Duodenal mucosa (tissue), 2 donors: ENCODE data around the gene CNPY4.

Experiments
- H3K27ac ChIP-seq: one replicate; pipeline ENCODE4 v1.7.0; 2013; ENCODE audit warnings: low read depth, low read length
- H3K27me3 ChIP-seq, 2 donors: one replicate each; pipeline ENCODE4 v1.7.0; 2013; ENCODE audit warnings: low read length in 2 of 2, control low read depth in 1 of 2; ENCODE audit not compliant: insufficient read depth in 2 of 2, control insufficient read depth in 1 of 2
- H3K36me3 ChIP-seq, 2 donors: one replicate each; pipeline ENCODE4 v1.7.0; 2013; ENCODE audit warnings: low read length in 2 of 2, control low read depth in 1 of 2; ENCODE audit not compliant: insufficient read depth in 2 of 2, control insufficient read depth in 1 of 2
- H3K4me1 ChIP-seq, 2 donors: one replicate each; pipeline ENCODE4 v1.7.0; 2013; ENCODE audit warnings: low read length in 2 of 2, control low read depth in 1 of 2; ENCODE audit not compliant: insufficient read depth in 2 of 2, control insufficient read depth in 1 of 2
- H3K4me3 ChIP-seq, 2 donors: one replicate each; pipeline ENCODE4 v1.7.0; 2013; ENCODE audit warnings: low read length in 2 of 2, low read depth in 1 of 2
- H3K9ac ChIP-seq, 2 donors: one replicate each; pipeline ENCODE4 v1.7.0; 2013; ENCODE audit warnings: low read length in 2 of 2, low read depth in 1 of 2
- H3K9me3 ChIP-seq, 2 donors: one replicate each; pipeline ENCODE4 v1.7.0; 2013; ENCODE audit warnings: low read length in 2 of 2, control low read depth in 1 of 2; ENCODE audit not compliant: control insufficient read depth in 1 of 2

The CNPY4 gene

DNA sequence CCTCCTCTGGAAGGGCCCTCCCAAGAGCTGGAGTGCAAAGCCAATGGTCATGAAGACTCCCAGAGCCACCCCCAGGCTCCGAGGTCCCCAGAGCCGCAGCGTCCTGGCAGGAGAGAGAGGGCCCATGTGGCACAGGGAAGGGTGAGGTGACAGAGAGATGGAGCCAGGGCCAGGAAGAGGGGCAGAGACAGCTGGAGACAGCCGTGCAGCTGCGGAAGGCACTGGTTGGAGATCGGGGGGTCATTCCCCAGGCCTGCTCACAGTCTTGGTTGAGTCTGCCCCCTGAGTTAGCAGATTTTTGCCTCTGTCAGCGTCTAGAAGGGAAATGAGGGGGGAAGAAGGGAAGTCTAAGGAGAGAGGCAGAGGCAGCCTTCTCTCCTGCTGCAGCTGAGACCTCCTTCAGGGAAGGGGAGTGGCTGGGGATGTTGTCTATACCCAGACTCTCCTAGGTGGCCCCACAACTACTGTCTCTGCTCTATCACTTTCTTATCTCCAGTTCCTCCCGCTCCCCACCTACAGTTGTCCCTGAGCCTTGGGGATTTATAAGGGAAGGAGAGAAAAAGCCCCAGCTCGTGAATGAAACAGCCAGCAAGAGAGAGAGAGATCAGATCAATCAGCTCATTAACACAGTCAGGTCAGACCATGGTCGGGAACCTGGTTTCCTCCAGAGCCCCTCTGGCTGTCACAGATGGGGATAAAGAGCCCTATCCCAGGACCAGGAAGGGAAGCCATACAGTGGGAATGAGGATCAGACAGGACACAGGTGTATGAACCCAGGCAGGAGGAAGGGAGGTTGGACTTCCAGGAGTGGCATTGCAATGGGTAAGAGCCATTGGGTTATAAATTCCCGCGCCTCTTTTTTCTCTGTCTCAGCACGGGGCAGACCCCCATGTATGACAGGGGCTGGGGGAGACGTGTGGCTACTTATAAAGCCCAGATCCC, 47.8 kb downstream of the CNPY4 start:
- Histone ChIP-seq H3K27me3 (peaks cover 3 to 13% of the 10 kb centered on the region in 2 donors), H3K4me1 (peaks cover 24 to 36% of the 10 kb centered on the region in 2 donors), H3K27ac (no peak overlapping the region), H3K9me3 (no peaks in the 10 kb centered on the region), H3K9ac (peak overlapping the region in 1 of 2 donors; percentile 64), H3K36me3 (no peaks in the 10 kb centered on the region), H3K4me3 (peak overlapping the region; percentile 77 to 80)

DNA sequence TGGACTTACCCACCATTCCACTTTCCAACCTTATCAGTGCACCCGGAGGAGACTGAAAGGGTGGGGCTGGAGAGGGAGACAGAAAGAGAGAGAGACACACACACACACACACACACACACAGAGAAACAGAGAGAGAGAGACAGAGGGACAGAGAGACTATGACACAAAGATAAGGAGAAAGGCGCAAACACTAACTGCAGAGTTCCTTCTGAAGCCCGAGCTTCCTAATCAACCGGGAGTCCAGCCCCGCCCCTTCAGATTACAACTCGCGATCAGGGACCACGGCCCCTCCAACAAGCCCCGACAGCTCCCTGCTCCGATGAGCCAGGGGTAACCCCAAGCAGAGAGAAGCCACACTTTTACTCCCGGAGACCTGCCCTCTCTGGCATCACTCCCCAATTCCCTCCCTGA, 48.5 kb downstream of the CNPY4 start:
- H3K9me3 ChIP-seq = no peaks in the 10 kb centered on the region
- peaks cover 3 to 13% of the 10 kb centered on the region in 2 donors for H3K27me3 ChIP-seq
- H3K9ac ChIP-seq = peak overlapping the region; percentile 64
- H3K4me3 ChIP-seq = peak overlapping the region; percentile 77 to 80
- no peaks in the 10 kb centered on the region for H3K36me3 ChIP-seq
- H3K4me1 ChIP-seq = peaks cover 22 to 34% of the 10 kb centered on the region in 2 donors
- H3K27ac ChIP-seq = no peak overlapping the region

DNA sequence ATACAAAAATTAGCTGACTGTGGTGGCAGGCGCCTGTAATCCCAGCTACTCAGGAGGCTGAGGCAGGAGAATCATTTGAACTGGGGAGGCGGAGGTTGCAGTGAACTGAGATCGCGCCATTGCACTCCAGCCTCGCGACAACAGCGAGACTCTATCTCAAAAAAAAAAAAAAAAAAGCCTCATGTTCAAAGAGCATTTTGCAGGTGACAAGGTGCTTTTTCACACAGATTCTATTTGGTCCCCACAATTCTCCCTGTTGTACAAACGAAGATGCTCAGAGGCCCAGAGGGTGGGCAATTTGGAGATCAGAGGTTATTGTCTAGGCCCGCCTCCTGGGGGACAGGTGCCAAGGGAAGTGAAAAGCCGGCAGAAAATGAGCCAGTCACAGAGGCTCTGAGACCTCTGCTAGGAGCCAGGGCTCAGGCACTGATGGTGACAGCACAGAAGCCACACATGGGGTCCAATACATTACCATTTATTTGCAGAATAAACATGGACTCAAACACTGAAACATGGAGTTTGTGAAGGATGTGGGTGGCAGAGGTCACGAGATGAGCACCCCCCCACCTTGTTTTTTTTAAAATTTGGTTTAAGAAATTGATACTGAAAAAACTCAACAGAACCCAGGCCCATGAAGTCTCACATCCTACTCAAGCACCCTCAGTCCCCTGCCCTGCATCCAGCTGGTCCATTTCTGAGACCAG, 49.9 kb downstream of the CNPY4 start:
- no peaks in the 10 kb centered on the region for H3K9me3 ChIP-seq
- no peaks in the 10 kb centered on the region for H3K36me3 ChIP-seq
- H3K4me3 ChIP-seq = no peak overlapping the region
- no peak overlapping the region for H3K27ac ChIP-seq
- no peak overlapping the region for H3K9ac ChIP-seq
- H3K27me3 ChIP-seq = peaks cover 3 to 13% of the 10 kb centered on the region in 2 donors
- peaks cover 19 to 28% of the 10 kb centered on the region in 2 donors for H3K4me1 ChIP-seq

DNA sequence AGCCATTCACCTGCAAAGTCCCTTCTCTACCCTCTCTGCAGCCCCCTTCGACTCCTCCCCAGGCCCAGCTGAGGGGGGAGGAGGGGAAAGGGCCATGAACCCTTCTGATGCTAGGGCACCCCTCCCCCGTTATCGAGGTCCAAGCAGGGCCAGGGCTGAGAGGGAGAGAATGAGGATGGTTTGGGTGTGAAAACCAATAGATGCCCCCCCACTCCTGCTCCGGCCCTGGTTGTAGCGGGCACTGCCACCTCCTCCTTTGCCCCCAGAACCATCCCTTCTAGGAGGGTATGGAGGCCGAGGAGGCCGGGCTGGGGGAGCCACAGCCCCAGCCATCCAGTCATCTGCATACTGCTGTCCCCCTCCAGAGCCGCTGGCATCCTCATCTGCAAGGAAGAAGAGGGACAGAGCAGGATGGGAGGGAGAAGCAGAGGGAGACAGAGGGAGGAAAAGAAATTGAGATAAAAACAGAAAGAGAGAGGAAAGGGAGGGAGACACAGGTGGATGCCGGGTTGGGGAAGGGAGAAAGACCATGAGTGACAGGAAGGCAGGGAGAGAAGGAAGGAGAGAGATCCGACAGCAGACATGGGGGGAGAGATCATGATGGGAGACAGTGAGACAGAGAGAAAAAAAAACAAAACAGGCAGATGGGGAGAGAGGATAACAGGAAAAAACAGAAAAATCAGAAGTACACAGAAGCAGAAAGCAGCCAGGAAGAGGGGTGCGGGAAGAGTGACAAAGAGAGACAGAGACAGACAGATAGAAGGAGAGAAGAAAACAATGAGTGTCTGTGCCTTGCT, 50.9 kb downstream of the CNPY4 start:
- Histone ChIP-seq H3K4me3 (no peak overlapping the region), H3K36me3 (no peaks in the 10 kb centered on the region), H3K9ac (no peak overlapping the region), H3K27me3 (peaks cover 3 to 13% of the 10 kb centered on the region in 2 donors), H3K9me3 (no peaks in the 10 kb centered on the region), H3K27ac (no peak overlapping the region), H3K4me1 (peaks cover 19 to 28% of the 10 kb centered on the region in 2 donors)

DNA sequence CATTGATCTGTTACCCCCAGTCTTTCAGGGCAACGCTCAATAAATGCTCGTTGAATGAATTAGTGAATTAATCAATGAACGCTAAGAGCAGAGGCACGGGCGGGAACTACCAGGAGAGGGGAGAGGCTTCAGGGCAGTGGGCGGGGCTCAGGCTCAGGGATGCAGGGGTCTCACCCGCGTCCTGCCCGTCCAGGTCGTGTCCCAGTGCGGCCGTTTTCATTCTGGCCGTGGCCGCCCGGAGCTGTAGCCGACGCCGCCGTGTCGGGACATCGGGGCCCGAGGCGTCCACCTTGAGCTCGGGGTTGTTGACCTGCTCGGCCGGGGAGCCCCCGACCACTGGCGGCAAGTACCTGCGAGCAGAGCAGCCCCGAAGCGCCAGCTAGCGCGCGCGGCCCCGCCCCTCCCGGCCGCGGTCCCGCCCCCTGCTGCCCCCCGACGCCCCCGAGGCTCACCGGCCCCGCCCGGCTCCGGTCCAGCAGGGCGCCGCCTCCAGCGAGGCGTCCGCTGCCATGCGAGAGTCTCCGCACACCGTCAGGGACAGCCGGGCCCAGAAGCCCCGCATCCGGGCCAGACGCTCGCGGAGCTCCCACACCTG, 51.8 kb downstream of the CNPY4 start:
- H3K4me3 ChIP-seq = peak overlapping the region in 1 of 2 donors; percentile 28
- H3K9ac ChIP-seq = no peak overlapping the region
- H3K27ac ChIP-seq = no peak overlapping the region

DNA sequence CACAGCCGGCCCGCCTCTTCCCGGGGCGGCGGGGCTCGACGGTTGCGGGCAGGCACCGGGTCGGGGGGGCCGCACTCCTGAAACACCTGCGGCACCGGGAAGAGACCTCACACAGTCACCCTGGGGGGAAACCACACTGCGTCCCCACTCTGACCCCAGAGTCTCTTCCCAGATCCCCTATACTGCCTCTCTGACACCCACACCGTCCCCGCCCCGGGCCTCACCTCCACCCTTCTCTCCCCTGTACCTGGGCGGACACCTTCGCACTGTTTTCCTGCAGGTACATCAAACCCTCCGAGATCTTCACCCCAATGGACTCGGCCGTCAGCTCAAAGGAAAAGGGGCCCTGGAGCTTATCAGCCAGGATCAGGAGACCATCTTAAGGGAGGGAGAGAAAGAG, 52.4 kb downstream of the CNPY4 start:
- Histone ChIP-seq H3K4me1 (peaks cover 19 to 28% of the 10 kb centered on the region in 2 donors), H3K9ac (no peak overlapping the region), H3K27me3 (peaks cover 3 to 17% of the 10 kb centered on the region in 2 donors), H3K27ac (no peak overlapping the region), H3K9me3 (no peaks in the 10 kb centered on the region), H3K4me3 (peak overlapping the region in 1 of 2 donors; percentile 21), H3K36me3 (no peaks in the 10 kb centered on the region)

More for the DNA sequence above, 51.8 kb downstream of the CNPY4 start:
- H3K36me3 ChIP-seq = no peaks in the 10 kb centered on the region
- H3K27me3 ChIP-seq = peaks cover 3 to 13% of the 10 kb centered on the region in 2 donors
- H3K9me3 ChIP-seq = no peaks in the 10 kb centered on the region
- peaks cover 19 to 28% of the 10 kb centered on the region in 2 donors for H3K4me1 ChIP-seq

DNA sequence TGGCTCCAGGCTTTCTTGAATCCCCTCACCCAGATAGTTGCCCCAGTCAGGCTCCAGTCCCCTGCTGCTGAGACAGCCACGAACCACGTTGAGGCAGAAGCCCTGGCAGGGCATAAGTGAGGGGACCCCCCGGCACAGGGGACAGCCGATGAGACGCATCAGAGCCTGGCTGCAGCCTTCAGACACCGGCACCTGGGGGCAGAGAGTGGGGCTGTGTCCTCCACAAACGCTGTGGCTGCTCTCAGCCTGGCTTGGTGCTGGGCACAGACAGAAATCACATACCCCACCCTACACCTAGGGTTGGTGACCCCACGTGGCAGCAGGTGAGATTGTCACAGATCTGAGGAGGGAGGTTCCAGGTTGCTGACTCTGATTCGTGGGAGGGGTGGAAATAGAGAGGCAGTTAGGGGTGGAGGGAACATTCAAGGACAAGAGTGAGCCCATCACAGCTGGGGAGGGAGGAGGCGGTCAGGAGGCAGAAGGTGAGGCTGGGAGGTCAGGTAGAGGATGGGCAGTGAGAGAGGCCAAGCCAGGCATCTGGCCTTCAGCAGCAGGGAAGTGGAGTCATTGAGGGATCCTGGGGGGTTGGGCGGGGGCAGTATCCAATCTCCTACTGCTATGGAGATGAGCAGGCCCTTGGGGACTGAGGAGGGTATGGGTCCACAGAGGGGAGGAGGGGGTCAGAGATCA, 54.5 kb downstream of the CNPY4 start:
- peaks cover 0 to 14% of the 10 kb centered on the region in 2 donors for H3K4me1 ChIP-seq
- no peaks in the 10 kb centered on the region for H3K36me3 ChIP-seq
- no peaks in the 10 kb centered on the region for H3K9me3 ChIP-seq
- no peak overlapping the region for H3K9ac ChIP-seq
- H3K4me3 ChIP-seq = no peak overlapping the region
- no peak overlapping the region for H3K27ac ChIP-seq
- peaks cover 3 to 17% of the 10 kb centered on the region in 2 donors for H3K27me3 ChIP-seq

DNA sequence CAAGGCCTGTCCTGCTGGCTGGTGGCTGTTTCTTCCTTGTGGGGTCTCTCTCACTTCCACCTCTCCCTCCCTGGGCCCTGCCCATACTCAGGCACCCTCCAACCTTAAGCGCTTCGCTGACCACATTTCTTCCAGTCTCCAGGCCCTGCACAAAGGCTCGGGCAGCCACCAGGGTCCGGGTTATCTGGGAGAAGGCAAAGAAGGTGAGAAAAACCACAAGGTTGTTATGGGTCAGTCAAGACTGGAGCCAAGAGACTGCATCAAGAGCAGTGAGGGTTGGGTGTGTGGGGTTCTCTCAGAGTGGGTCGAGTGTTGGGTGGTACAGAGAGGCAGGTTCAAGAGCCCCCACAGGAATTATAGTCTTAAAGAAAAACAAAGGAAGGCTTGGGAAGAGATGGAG, 55.1 kb downstream of the CNPY4 start:
- Histone ChIP-seq H3K4me1 (peaks cover 0 to 10% of the 10 kb centered on the region in 2 donors), H3K27ac (no peak overlapping the region), H3K36me3 (no peaks in the 10 kb centered on the region), H3K27me3 (peaks cover 3 to 17% of the 10 kb centered on the region in 2 donors), H3K9me3 (no peaks in the 10 kb centered on the region), H3K4me3 (no peak overlapping the region), H3K9ac (no peak overlapping the region)
